SKM-1 (cell line): ENCODE measurements around the gene MTA3.
"Not testable (repeated sequence)": the region's sequence is repeated elsewhere in the genome, so short reads cannot be mapped to it uniquely, and the experiment has no call there.

ENCODE experiments used
- DNase-seq: peaks from one replicate; lab custom pipeline; 2025; ENCODE audit not compliant: unreplicated experiment; lab: John Stamatoyannopoulos, UW

The MTA3 gene

GRCh38 chr2:42606166-42606565, 37.7 kb downstream of the MTA3 start:
- not testable (repeated sequence) for DNase-seq

- DNase-seq, result no peak
These were observed 38.7 kb downstream of the MTA3 start for GRCh38 chr2:42607101-42607637.

GRCh38 chr2:42613281-42614064, 45.0 kb downstream of the MTA3 start:
- no peak for DNase-seq

- DNase-seq, result no peak
These were observed 46.4 kb downstream of the MTA3 start for GRCh38 chr2:42614838-42615237.

- DNase-seq, result no peak
These were observed 49.7 kb downstream of the MTA3 start for GRCh38 chr2:42618116-42618515.

GRCh38 chr2:42618972-42619371, 50.5 kb downstream of the MTA3 start:
- DNase-seq, result no peak

GRCh38 chr2:42621626-42622025, 53.2 kb downstream of the MTA3 start:
- DNase-seq, result not testable (repeated sequence)

GRCh38 chr2:42622943-42623676, 54.7 kb downstream of the MTA3 start:
- DNase-seq, result no peak

GRCh38 chr2:42624047-42624446, 55.6 kb downstream of the MTA3 start:
- no peak for DNase-seq

- not testable (repeated sequence) for DNase-seq
These were observed 59.6 kb downstream of the MTA3 start for GRCh38 chr2:42628024-42628423.

GRCh38 chr2:42636934-42637333, 68.5 kb downstream of the MTA3 start:
- no peak for DNase-seq

GRCh38 chr2:42638080-42638784, 69.8 kb downstream of the MTA3 start:
- no peak for DNase-seq

GRCh38 chr2:42639340-42640077, 71.1 kb downstream of the MTA3 start:
- DNase-seq, result no peak

- DNase-seq, result no peak
These were observed 71.8 kb downstream of the MTA3 start for GRCh38 chr2:42640261-42640660.

- DNase-seq, result not testable (repeated sequence)
These were observed 73.9 kb downstream of the MTA3 start for GRCh38 chr2:42642371-42642770.

- no peak for DNase-seq
These were observed 77.1 kb downstream of the MTA3 start for GRCh38 chr2:42645551-42645950.

- no peak for DNase-seq
These were observed 80.4 kb downstream of the MTA3 start for GRCh38 chr2:42648796-42649195.

- no peak for DNase-seq
These were observed 82.6 kb downstream of the MTA3 start for GRCh38 chr2:42651057-42651456.

GRCh38 chr2:42652086-42652485, 83.7 kb downstream of the MTA3 start:
- no peak for DNase-seq

GRCh38 chr2:42653039-42653438, 84.6 kb downstream of the MTA3 start:
- DNase-seq, result no peak

GRCh38 chr2:42653908-42654445, 85.5 kb downstream of the MTA3 start:
- no peak for DNase-seq
